Osteocyte (in vitro differentiated cells): ENCODE data around the gene PRLR. TPM values are rescaled to one million over a fixed set of nuclear protein-coding genes. Genes with fewer than 3 reads are reported as not detected.

Experiments
- DNase-seq: peaks from one replicate; pipeline ENCODE4 v3.0.0; 2021; ENCODE audit warnings: mixed read lengths; ENCODE audit not compliant: unreplicated experiment; ENCODE audit errors: extremely low spot score
- H3K27ac Mint-ChIP-seq: one replicate; pipeline ENCODE4 v1.8.0; 2021; ENCODE audit warnings: mild to moderate bottlenecking, mixed read lengths; ENCODE audit not compliant: unreplicated experiment
- H3K27me3 Mint-ChIP-seq: one replicate; pipeline ENCODE4 v1.8.0; 2021; ENCODE audit warnings: mixed read lengths; ENCODE audit not compliant: unreplicated experiment
- H3K36me3 Mint-ChIP-seq: one replicate; pipeline ENCODE4 v1.8.0; 2021; ENCODE audit warnings: mixed read lengths; ENCODE audit not compliant: unreplicated experiment
- H3K4me1 Mint-ChIP-seq: one replicate; pipeline ENCODE4 v1.8.0; 2021; ENCODE audit warnings: mixed read lengths; ENCODE audit not compliant: unreplicated experiment
- H3K4me3 Mint-ChIP-seq: one replicate; pipeline ENCODE4 v1.8.0; 2021; ENCODE audit warnings: mild to moderate bottlenecking, moderate library complexity, mixed read lengths; ENCODE audit not compliant: unreplicated experiment
- H3K9me3 Mint-ChIP-seq: one replicate; pipeline ENCODE4 v1.8.0; 2021; ENCODE audit warnings: mixed read lengths; ENCODE audit not compliant: unreplicated experiment
- CTCF ChIP-seq: fragments of 200-600 bp; sonication (generic); IDR thresholded peaks from 2 replicates; pipeline ENCODE4 v1.5.0; 2021; ENCODE audit warnings: antibody characterized with exemption, mild to moderate bottlenecking, moderate library complexity
- total RNA-seq: library from RNA; stranded (reverse); gene quantifications from 2 replicates; pipeline ENCODE4 v1.2.1, GENCODE V29; 2021

PRLR gene
- total RNA-seq, 1 donor from 2014 or later, result 0.30 TPM

- no peak for TF ChIP-seq CTCF
- H3K4me1 Mint-ChIP-seq, result no peaks in the 10 kb centered on the region
- H3K27ac Mint-ChIP-seq, result no peak overlapping the region
- H3K4me3 Mint-ChIP-seq, result no peak overlapping the region
- peaks cover 5% of the 10 kb centered on the region for H3K27me3 Mint-ChIP-seq
- DNase-seq, result no peak
- H3K9me3 Mint-ChIP-seq, result peaks cover 6% of the 10 kb centered on the region
- no peaks in the 10 kb centered on the region for H3K36me3 Mint-ChIP-seq
Measured at GRCh38 chr5:35240892-35241291, 10.6 kb upstream of the PRLR start.

GRCh38 chr5:35239911-35240610 lies 9.8 kb upstream of the PRLR start:
- H3K27ac Mint-ChIP-seq, result no peak overlapping the region
- H3K27me3 Mint-ChIP-seq, result peaks cover 5% of the 10 kb centered on the region
- TF ChIP-seq CTCF, result no peak
- no peak overlapping the region for H3K4me3 Mint-ChIP-seq
- H3K36me3 Mint-ChIP-seq, result no peaks in the 10 kb centered on the region
- peaks cover 6% of the 10 kb centered on the region for H3K9me3 Mint-ChIP-seq
- H3K4me1 Mint-ChIP-seq, result no peaks in the 10 kb centered on the region
- no peak for DNase-seq

- no peaks in the 10 kb centered on the region for H3K36me3 Mint-ChIP-seq
- no peaks in the 10 kb centered on the region for H3K4me1 Mint-ChIP-seq
- DNase-seq, result no peak
- H3K27ac Mint-ChIP-seq, result no peak overlapping the region
- peaks cover 6% of the 10 kb centered on the region for H3K9me3 Mint-ChIP-seq
- no peak overlapping the region for H3K4me3 Mint-ChIP-seq
- peaks cover 5% of the 10 kb centered on the region for H3K27me3 Mint-ChIP-seq
- TF ChIP-seq CTCF, result no peak
Measured at GRCh38 chr5:35239476-35239875, 9.2 kb upstream of the PRLR start.

GRCh38 chr5:35237580-35238376 lies 7.5 kb upstream of the PRLR start:
- Mint-ChIP-seq H3K36me3 (no peaks in the 10 kb centered on the region), H3K4me3 (no peak overlapping the region), H3K27ac (no peak overlapping the region), H3K9me3 (peaks cover 6% of the 10 kb centered on the region), H3K27me3 (no peaks in the 10 kb centered on the region), H3K4me1 (no peaks in the 10 kb centered on the region)
- TF ChIP-seq CTCF, result no peak
- DNase-seq, result no peak

- no peaks in the 10 kb centered on the region for H3K36me3 Mint-ChIP-seq
- H3K4me1 Mint-ChIP-seq, result no peaks in the 10 kb centered on the region
- H3K4me3 Mint-ChIP-seq, result no peak overlapping the region
- TF ChIP-seq CTCF, result no peak
- H3K27ac Mint-ChIP-seq, result no peak overlapping the region
- peaks cover 2% of the 10 kb centered on the region for H3K27me3 Mint-ChIP-seq
- no peak for DNase-seq
- peaks cover 6% of the 10 kb centered on the region for H3K9me3 Mint-ChIP-seq
Measured at GRCh38 chr5:35236770-35237169, 6.5 kb upstream of the PRLR start.
